Calu3 (cell line): Measurements from ENCODE around the gene ANO9. TPM values are rescaled to one million over a fixed set of nuclear protein-coding genes. Genes with fewer than 3 reads are reported as not detected.

Experiments
- BruUV-seq: library from RNA; stranded (reverse); fragments of 400-500 nt; replicated peaks from 2 replicates; lab custom pipeline; 2021; lab: Mats Ljungman, UMichigan
- CTCF ChIA-PET: fragments of 300-600 bp; sonication (Branson Sonifier 250); formaldehyde crosslinking; loops from one replicate; lab custom pipeline; 2022; ENCODE audit warnings: antibody characterized with exemption; lab: Charles Lee
- DNase-seq: peaks from one replicate; pipeline ENCODE4 v3.0.0; 2022
- H3K27ac Mint-ChIP-seq: one replicate; pipeline ENCODE4 v1.8.0; 2022; ENCODE audit warnings: mixed read lengths; ENCODE audit not compliant: unreplicated experiment
- H3K27me3 Mint-ChIP-seq: one replicate; pipeline ENCODE4 v1.8.0; 2022; ENCODE audit warnings: mixed read lengths; ENCODE audit not compliant: unreplicated experiment
- H3K36me3 Mint-ChIP-seq: one replicate; pipeline ENCODE4 v1.8.0; 2022; ENCODE audit warnings: mild to moderate bottlenecking, moderate library complexity, mixed read lengths; ENCODE audit not compliant: insufficient read depth, unreplicated experiment
- H3K4me1 Mint-ChIP-seq: one replicate; pipeline ENCODE4 v1.8.0; 2022; ENCODE audit warnings: mild to moderate bottlenecking, low read depth, mixed read lengths; ENCODE audit not compliant: unreplicated experiment
- H3K4me3 Mint-ChIP-seq: one replicate; pipeline ENCODE4 v1.8.0; 2022; ENCODE audit warnings: mild to moderate bottlenecking, low read depth, moderate library complexity, mixed read lengths; ENCODE audit not compliant: unreplicated experiment
- H3K9me3 Mint-ChIP-seq: one replicate; pipeline ENCODE4 v1.8.0; 2022; ENCODE audit warnings: low read depth, mixed read lengths; ENCODE audit not compliant: unreplicated experiment
- CTCF ChIP-seq: fragments of 200-600 bp; IDR thresholded peaks from one replicate; pipeline ENCODE4 v1.8.0; 2022; ENCODE audit warnings: antibody characterized with exemption; ENCODE audit not compliant: unreplicated experiment
- intact Hi-C: fragments of 100-400 bp; cut with micrococcal nuclease; formaldehyde crosslinking; loops from one replicate; pipeline ENCODE4 v1.10.0; 2022; ENCODE audit not compliant: unreplicated experiment
- total RNA-seq: library from RNA; stranded (reverse); gene quantifications from 2 replicates; pipeline ENCODE4 v1.2.3, GENCODE V29; 2022

Gene ANO9
- total RNA-seq, 1 experiment from 2014 or later, result 27.2 TPM

- CTCF ChIA-PET, result no interaction called here
- no peak for DNase-seq
- no peak for TF ChIP-seq CTCF
- Mint-ChIP-seq H3K27ac (no peak overlapping the region), H3K27me3 (peaks cover 76% of the 10 kb centered on the region), H3K36me3 (peaks cover 13% of the 10 kb centered on the region), H3K4me3 (no peak overlapping the region), H3K4me1 (peaks cover 9% of the 10 kb centered on the region), H3K9me3 (no peaks in the 10 kb centered on the region)
- intact Hi-C loops, result no loop called here
- no TSS peak for BruUV-seq
These were observed 71.5 kb downstream of the ANO9 start for GRCh38 chr11:370070-370941.

- intact Hi-C loops, result no loop called here
- peak within 1 kb of the TSS; percentile 62 for H3K27ac Mint-ChIP-seq
- TF ChIP-seq CTCF, result no peak
- H3K27me3 Mint-ChIP-seq, result peaks cover 76% of the 10 kb centered on the region
- BruUV-seq, result no TSS peak
- peaks cover 13% of the 10 kb centered on the region for H3K4me1 Mint-ChIP-seq
- no peak for DNase-seq
- H3K4me3 Mint-ChIP-seq, result peak within 1 kb of the TSS; percentile 45
- H3K36me3 Mint-ChIP-seq, result peaks cover 16% of the 10 kb centered on the region
- CTCF ChIA-PET, result no interaction called here
- H3K9me3 Mint-ChIP-seq, result no peaks in the 10 kb centered on the region
These were observed 72.3 kb downstream of the ANO9 start, which contains the start of gene B4GALNT4 for GRCh38 chr11:369336-370018. Gene B4GALNT4, plus strand, starts transcription at chr11:369499. Its CDS starts 305 bp downstream, at chr11:369804.

- intact Hi-C loops, result no loop called here
- Mint-ChIP-seq H3K27me3 (peaks cover 71% of the 10 kb centered on the region), H3K4me1 (peaks cover 8% of the 10 kb centered on the region), H3K9me3 (no peaks in the 10 kb centered on the region), H3K36me3 (peaks cover 18% of the 10 kb centered on the region), H3K4me3 (peak overlapping the region; percentile 45), H3K27ac (peak overlapping the region; percentile 62)
- CTCF ChIA-PET, result no interaction called here
- peak; percentile 31 for DNase-seq
- TF ChIP-seq CTCF, result no peak
- no TSS peak for BruUV-seq
These were observed 73.1 kb downstream of the ANO9 start for GRCh38 chr11:368414-369335.

- H3K27me3 Mint-ChIP-seq, result peaks cover 66% of the 10 kb centered on the region
- TF ChIP-seq CTCF, result no peak
- CTCF ChIA-PET, result no interaction called here
- intact Hi-C loops, result no loop called here
- DNase-seq, result no peak
- peaks cover 18% of the 10 kb centered on the region for H3K36me3 Mint-ChIP-seq
- H3K9me3 Mint-ChIP-seq, result no peaks in the 10 kb centered on the region
- peak overlapping the region; percentile 45 for H3K4me3 Mint-ChIP-seq
- BruUV-seq, result no TSS peak
- H3K4me1 Mint-ChIP-seq, result peaks cover 8% of the 10 kb centered on the region
- no peak overlapping the region for H3K27ac Mint-ChIP-seq
These were observed 73.8 kb downstream of the ANO9 start for GRCh38 chr11:367956-368413.
